NCI-H82 (cell line): Measurements from ENCODE around the gene PCDHGB6.
"Not testable (repeated sequence)": the region's sequence is repeated elsewhere in the genome, so short reads cannot be mapped to it uniquely, and the experiment has no call there.

Experiments used
- DNase-seq: peaks from one replicate; lab custom pipeline; 2025; lab: John Stamatoyannopoulos, UW

PCDHGB6 gene

GRCh38 chr5:141407790-141408505 lies at the start of gene PCDHGB6:
Gene PCDHGB6, plus strand, starts transcription at chr5:141408021. Its CDS starts 182 bp downstream, at chr5:141408203.
- peak; percentile 52 for DNase-seq

DNA sequence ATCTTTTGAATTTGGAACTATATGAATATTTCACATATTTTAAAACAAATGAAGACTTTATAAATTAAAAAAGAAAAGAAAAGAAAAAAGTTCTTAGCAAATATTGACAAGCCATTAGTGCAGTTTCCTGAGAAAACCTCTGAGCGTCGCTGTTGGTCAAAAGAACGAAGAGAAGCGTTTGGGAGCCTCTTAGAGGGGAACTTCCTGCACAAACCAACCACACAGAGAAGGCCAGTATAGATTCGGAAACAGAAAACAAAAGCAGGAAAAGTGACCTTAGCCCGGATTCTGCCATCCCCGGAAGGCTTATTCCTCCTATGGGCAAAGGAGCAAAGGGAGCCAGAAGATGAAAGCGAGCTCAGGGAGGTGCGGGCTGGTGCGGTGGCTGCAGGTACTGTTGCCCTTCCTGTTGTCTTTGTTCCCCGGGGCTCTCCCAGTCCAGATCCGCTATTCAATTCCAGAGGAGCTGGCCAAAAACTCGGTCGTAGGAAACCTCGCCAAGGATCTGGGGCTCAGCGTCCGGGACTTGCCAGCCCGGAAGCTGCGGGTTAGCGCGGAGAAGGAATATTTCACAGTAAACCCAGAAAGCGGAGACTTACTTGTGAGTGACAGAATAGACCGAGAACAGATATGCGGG lies 47.9 kb upstream of the PCDHGB6 start, which contains the start of gene PCDHGB2:
TSS of gene PCDHGB2 (plus strand) at position 205 of the 637 bp plus-strand sequence. CDS start at position 347, 142 bp downstream.
- DNase-seq, result peak; percentile 4

- no peak for DNase-seq
Observed at GRCh38 chr5:141360685-141361084, 47.1 kb upstream of the PCDHGB6 start.

GRCh38 chr5:141362719-141363118 lies 45.1 kb upstream of the PCDHGB6 start:
- no peak for DNase-seq

DNA sequence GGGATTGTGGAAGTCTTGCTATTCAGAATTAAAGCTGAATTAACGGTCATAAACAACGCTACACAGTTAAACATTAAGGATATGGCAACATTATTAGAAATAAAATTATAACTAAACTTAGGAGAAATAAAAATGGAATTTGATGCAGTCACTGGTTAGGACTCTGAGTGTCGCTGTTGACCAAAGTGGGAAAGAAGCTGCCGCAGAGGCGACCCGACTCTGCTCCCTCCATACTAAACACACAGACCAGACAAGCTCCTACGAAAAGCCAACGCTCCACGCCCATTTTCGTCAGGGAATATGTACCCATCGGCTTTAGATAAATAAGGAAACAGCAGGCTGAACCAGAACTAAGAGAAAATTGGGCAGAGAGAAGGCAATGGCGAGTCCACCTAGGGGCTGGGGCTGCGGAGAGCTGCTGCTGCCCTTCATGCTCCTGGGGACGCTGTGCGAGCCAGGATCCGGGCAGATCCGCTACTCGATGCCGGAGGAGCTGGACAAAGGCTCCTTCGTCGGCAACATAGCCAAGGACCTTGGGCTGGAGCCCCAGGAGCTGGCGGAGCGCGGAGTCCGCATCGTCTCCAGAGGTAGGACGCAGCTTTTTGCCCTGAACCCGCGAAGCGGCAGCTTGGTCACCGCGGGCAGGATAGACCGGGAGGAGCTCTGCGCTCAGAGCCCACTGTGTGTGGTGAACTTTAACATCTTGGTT lies 43.7 kb upstream of the PCDHGB6 start, which contains the start of gene PCDHGA5:
TSS of gene PCDHGA5 (plus strand) at position 211 of the 709 bp plus-strand sequence. CDS start at position 380, 169 bp downstream.
- DNase-seq, result no peak

GRCh38 chr5:141366016-141366896 lies 41.6 kb upstream of the PCDHGB6 start:
- no peak for DNase-seq

GRCh38 chr5:141369994-141370848 lies 37.6 kb upstream of the PCDHGB6 start, which contains the start of gene PCDHGB3:
Gene PCDHGB3, plus strand, starts transcription at chr5:141370242. Its CDS starts 153 bp downstream, at chr5:141370395.
- DNase-seq, result peak; percentile 0

GRCh38 chr5:141371572-141372475 lies 36.0 kb upstream of the PCDHGB6 start:
- no peak for DNase-seq

DNA sequence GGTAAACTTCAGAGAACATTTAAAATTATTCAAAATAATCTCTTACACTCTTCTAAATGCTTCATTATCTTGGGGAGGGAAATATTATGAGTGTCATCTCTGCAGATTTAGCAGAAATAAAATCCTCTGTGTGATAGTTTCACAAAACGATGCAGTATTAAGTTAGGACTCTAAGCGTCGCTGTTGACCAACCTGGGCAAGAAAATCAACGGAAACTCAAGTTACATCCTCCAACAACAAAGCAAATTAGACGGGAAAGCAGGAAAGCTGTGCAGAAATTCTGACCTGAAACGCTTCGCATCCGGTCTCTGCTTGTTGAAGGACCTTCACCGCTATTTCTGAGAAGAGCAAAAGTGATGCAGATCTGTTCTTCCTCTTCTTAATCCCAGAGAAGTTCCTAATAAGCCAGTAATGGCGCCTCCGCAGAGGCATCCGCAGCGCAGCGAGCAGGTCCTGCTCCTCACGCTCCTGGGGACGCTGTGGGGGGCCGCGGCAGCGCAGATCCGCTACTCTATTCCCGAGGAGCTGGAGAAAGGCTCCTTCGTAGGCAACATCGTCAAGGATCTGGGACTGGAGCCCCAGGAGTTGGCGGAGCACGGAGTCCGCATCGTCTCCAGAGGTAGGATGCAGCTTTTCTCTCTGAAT lies 34.0 kb upstream of the PCDHGB6 start, which contains the start of gene PCDHGA6:
TSS of gene PCDHGA6 (plus strand) at position 219 of the 645 bp plus-strand sequence. CDS start at position 412, 193 bp downstream.
- no peak for DNase-seq

DNA sequence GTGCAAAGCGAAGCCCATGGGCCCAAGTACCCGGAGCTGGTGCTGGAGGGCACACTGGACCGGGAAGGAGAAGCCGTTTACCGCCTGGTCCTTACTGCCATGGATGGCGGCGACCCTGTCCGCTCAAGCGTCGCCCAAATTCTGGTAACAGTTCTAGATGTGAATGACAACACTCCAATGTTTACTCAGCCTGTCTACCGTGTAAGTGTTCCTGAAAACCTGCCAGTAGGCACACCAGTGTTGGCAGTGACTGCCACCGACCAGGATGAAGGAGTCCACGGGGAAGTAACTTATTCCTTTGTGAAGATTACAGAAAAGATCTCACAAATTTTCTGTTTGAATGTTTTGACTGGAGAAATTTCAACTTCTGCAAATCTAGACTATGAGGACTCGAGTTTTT lies 33.2 kb upstream of the PCDHGB6 start:
- DNase-seq, result no peak

- DNase-seq, result not testable (repeated sequence)
Observed at GRCh38 chr5:141375444-141376155, 32.2 kb upstream of the PCDHGB6 start.

- peak; percentile 53 for DNase-seq
Observed at GRCh38 chr5:141382469-141383294, 25.1 kb upstream of the PCDHGB6 start, which contains the start of gene PCDHGA7. Gene PCDHGA7, plus strand, starts transcription at chr5:141382742. Its CDS starts 158 bp downstream, at chr5:141382900.

DNA sequence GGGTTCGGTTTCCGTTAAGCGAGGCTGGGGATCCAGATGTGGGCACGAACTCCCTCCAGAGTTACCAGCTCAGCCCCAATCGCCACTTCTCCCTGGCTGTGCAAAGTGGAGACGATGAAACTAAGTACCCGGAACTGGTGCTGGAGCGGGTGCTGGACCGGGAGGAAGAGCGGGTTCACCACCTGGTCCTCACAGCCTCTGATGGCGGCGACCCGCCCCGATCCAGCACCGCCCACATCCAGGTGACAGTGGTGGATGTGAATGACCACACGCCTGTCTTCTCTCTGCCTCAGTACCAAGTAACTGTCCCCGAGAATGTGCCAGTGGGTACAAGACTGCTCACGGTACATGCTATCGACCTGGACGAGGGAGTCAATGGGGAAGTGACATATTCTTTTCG lies 24.5 kb upstream of the PCDHGB6 start:
- DNase-seq, result no peak

DNA sequence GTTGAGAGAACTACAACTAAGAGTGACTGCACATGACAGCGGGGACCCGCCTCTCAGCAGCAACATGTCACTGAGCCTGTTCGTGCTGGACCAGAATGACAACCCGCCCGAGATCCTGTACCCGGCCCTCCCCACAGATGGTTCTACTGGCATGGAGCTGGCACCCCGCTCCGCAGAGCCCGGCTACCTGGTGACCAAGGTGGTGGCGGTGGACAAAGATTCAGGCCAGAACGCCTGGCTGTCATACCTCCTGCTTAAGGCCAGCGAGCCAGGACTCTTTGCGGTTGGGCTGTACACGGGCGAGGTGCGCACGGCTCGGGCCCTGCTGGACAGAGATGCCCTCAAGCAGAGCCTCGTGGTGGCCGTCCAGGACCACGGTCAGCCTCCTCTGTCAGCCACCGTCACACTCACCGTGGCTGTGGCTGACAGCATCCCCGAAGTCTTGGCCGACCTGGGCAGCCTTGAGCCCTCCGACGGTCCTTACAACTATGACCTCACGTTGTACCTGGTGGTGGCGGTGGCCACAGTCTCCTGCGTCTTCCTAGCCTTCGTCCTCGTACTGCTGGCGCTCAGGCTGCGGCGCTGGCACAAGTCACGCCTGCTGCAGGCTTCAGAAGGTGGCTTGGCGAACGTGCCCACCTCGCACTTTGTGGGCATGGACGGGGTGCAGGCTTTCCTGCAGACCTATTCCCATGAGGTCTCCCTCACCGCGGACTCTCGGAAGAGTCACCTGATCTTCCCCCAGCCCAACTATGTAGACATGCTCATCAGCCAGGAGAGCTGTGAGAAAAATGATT lies 23.2 kb upstream of the PCDHGB6 start:
- no peak for DNase-seq

GRCh38 chr5:141387557-141388311 lies 20.1 kb upstream of the PCDHGB6 start, which contains the start of gene PCDHGB4:
Gene PCDHGB4, plus strand, starts transcription at chr5:141387698. Its CDS starts 187 bp downstream, at chr5:141387885.
- peak; percentile 7 for DNase-seq
